Measurements from ENCODE around the gene POLR1C.
"Not testable (repeated sequence)": the region's sequence is repeated elsewhere in the genome, so short reads cannot be mapped to it uniquely, and the experiment has no call there.

The POLR1C gene

DNA sequence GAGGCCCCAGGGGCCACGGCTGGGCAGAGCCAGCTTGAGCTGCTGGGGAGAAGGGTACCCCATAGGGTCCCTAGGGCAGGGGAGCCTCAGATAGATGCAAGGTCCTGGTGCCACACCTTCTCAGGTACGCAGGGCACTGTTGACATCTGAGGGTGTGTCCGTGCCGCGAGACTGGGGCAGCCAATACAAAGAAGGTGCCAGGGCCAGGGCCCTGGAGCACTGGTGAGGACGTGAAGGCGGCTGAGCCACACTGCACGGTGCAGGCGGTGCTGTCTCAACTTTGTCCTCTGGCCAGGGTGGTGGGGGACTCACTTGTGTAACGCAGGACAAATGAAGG lies 6.1 kb upstream of the POLR1C start:
- DNase-seq, result no peak

DNA sequence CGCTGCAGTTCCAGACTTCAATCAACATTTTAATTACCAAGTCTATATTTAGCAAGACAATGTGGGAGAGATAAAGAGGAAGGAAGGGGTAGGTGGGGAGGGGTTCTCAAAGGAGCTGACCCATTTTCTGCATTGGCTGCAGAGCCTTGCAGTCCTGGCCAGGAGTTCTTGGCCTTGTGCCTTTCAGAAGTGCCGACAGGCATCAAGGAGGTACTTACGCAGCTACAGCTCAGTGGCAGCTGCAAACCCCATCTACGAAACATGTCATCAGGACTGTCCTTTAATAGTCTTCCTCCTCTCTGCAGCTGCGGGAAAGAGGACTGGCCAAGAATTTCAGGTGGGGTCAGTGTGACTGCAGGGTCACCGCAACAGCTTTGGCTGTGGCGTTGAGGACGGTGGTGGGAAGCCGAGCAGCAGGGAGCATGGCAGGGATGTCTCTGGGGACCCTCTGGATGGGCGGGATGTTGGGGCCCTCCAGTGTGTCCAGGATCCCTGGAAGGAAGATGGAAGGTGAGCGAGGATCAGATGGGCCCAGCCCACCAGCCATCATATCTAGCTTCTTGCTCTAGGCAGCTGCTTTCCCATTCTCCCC lies 5.0 kb upstream of the POLR1C start:
- DNase-seq, result no peak

DNA sequence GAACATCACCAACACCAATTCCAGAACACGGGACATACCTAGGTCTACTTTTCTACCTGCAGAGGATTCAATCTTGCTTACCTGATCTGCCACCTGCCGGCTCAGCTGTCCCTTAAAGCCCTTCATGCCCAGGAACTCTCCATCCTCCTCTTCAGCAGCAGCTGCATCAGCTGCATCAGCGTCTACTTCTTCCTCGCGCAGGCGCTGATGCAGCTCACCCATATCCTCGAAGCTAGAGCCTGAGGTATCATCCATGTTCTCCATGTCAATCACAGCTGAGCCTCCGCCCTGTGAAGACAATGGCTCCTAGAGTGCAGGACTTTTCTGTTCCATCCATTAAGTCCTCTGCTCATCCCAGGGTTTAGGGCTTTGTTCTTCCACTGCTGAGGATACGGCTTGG lies 1.1 kb upstream of the POLR1C start:
- DNase-seq, result no peak

DNA sequence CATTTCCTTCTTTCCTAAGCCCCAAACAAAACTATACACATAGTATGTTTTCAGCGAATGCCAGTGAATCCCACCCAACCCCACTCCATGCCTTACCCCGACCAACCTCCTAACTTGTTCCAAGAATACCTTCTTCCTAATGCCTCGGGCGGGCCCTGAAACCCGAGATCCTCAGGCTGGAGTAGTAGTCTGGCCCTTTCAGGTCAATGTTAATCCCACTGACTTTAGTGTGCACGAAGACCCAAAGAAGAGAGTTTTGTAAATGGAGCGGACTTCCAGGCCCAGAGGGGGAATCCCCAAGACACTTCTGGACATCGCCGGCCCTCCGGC lies 557 bp upstream of the POLR1C start:
- no peak for DNase-seq

DNA sequence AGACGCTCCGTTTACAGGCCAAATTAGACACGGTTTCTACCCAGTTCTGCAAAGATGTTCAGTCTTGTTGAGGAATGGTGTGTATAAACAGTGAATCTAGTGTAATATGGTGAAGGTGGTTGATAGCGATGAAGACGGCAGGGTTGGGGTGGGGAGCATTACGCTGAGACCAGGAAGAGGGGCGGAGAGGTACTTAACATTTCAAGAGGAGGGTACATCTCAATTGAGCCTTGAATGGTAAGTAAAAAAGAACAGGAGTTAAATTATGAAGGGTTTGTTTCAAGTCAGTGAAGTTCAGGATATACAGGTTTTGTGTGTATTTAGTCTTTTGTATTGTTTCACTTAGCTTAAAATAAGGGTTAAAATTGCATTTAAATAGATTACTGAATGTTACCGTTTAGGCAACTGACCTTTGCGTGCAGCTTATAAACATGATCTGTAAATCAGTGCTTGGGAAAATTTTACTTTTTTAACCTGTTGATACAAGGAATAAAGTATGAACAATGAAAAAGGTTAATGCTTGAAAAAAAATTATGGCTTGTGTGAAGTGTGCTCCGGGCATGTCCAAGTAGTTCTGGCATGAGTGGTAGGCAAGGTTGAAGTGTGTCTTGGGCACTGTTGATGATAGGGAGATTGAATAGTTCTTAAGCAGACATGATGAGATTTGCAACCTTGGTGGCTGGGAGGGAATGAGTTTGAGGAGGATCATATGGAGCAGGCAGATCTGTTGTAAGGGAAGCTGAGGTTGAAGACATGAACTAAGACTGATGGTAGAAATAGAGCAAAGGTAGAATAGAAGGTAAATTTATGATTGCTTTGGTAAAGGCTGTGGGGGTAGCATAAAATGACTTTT lies 842 bp downstream of the POLR1C start:
- DNase-seq, result no peak

DNA sequence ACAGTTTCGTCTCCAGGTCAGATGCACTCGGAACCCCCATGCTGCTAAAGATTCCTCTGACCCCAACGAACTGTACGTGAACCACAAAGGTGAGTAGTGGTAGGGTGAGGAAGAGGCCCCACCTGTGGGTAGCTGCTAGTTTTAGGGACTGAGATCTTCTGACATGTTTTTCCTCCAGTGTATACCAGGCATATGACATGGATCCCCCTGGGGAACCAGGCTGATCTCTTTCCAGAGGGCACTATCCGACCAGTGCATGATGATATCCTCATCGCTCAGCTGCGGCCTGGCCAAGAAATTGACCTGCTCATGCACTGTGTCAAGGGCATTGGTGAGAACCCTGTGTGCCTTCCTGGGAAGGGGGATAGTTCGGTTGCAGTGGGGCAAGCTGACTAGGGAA lies 3.2 kb downstream of the POLR1C start:
- DNase-seq, result no peak

DNA sequence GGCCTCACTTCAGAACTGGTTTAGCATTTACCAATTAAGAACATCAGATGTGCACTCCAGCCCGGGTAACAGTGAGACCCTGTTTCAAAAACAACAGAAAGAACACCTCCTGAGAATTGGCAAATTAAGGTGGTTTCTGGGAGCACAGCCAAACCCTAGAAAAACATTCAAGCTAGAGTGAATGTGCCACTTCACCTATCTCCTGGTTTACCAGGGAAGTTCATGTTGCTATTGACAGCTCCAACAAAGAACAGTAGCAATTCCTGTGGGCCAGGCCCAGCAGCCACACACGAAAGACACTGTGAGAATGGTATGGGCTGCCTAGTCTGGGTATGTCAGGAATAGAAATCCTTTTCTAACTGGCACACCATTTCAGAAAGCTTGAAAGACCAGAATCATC lies 4.9 kb downstream of the POLR1C start:
- no peak for DNase-seq

DNA sequence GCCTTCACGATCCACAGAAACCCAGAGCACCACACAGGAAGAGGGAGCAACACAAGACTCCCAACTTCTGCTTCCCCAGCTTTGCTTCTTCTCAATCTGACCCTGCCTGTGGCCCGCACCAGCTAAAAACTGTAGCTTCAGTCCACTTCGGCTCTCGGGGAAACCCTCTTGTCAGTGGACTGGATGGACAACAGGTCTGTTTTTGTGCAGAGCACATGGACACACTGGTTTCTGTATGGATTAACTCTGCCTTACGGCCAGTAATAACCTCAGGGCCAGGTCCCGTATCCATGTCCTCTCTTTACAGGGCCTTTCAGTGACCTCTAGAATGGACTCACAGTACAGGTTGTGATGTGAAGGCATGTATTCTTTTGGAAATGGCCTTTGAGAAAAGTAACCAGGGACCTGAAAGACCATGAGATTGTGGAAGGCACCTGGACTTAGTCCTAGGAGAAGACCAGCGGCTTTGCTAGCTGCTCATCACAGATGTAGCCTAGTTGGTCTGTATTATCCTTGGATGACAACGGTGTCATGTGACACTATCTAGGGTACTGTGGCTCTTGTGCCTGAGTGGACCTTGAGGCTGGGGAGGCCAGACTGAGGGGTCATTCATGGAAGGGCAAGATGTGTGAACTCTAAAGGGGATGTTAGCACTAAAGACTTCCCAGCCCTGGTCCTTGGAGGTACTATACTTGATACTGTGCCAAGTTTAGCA lies 5.8 kb downstream of the POLR1C start:
- DNase-seq, result no peak

DNA sequence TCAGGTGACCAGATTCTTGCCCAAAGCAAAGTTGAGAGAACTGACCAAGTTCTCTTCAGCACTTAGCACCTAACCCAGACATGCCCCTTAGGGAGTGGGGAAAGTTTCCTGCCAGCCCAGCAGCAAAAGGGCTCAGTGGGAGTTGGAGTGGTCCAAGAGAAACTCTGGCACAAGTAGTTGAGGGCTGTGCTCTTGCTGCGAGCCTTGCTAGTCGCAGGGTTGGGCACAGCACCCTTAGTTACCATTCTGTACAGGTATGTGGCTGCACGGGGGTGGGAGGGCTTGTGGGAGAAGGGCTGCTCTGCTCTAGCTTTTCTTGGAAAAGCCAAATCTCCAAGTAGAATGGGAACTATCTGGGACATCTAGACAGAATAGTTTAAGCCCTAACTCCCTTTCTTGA lies 6.4 kb downstream of the POLR1C start:
- no peak for DNase-seq

DNA sequence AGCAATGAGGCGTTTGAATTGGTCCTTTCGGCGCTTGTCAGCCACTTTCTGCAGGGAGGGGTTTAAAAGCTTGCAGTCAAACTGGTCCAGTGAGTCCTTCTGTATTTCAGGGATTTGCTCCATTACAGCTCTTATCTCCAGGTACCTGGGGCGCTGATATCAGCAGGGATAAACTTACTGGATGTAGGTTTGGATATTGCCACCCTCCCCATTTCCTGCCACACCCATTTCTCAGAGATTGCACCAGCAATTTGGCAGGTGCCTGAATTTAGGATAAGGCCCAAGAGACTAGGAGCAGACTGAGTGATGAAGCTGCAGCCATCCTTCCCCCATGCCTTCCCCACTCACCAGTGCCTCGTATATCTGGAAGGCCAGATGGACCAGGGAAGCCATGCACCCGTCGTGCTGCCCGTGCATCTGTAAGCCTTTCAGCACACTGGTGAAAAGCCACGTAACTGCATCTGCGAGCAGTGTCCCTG lies 7.6 kb downstream of the POLR1C start:
- DNase-seq, result no peak

DNA sequence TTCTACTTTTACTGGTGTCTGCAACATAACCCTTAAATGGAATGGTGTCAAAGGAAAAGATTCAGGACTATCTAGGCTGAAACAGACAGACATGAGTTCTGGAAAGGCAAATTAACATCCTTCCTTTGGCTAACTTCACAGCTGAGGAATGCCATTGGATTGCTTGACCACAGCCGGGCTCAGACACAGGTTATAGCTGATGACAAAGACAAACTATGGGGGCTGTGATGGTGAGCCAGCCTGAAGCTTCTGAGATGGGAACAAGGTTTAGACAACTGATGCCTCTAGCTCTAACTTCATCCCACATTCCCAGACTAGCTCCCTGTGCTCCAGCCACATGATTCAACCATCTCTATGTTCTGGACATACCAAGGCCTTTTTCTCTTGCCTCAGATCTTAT lies 15.3 kb downstream of the POLR1C start:
- DNase-seq, result no peak

DNA sequence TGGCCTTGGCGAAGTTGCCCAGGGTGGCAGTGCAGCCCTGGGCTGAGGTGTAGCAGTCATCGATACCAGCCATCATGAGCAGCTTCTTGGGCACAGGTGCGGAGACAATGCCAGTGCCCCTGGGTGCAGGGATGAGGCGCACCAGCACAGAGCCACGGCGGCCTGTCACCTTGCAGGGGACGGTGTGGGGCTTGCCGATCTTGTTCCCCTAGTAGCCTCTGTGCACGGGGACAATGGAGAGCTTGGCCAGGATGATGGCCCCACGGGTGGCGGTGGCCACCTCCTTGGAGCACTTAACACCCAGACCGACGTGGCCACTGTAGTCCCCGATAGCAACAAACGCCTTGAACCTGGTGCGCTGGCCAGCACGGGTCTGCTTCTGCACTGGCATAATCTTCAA lies 22.1 kb downstream of the POLR1C start:
- not testable (repeated sequence) for DNase-seq

DNA sequence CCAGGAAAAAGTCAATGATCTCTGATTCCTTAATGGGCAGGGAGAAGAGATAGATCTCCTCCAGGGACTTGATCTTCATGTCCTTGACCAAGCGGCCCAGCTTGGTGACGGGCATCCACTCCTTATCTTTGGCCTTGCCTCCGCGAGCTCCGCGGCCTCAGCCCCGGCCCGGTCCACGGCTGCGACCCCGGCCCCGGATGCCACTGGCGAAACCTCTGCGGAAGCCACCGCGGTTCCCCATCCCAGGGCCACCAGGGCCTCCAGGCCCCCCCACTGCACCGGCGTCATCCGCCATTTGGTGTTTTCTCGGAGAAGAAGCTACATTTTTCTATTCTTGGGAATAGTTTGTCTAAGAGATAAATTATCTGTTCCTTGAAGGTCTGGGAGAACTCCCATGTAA lies 22.5 kb downstream of the POLR1C start:
- not testable (repeated sequence) for DNase-seq

DNA sequence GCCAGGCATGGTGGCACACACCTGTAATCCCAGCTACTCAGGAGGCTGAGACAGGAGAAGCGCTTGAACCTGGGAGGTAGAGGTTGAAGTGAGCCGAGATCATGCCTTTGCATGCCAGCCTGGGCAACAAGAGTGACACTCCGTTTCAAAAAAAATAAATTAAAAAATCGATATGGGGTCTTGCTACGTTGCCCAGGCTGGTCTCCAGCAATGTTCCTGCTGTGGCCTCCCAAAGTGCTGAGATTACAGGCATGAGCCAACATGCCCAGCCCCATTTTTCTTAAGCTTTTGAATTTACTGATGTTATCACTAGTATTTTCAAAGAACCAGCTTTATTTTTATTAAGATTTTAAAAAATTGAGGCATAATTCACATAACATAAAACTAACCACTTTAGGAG lies 23.6 kb downstream of the POLR1C start:
- no peak for DNase-seq

DNA sequence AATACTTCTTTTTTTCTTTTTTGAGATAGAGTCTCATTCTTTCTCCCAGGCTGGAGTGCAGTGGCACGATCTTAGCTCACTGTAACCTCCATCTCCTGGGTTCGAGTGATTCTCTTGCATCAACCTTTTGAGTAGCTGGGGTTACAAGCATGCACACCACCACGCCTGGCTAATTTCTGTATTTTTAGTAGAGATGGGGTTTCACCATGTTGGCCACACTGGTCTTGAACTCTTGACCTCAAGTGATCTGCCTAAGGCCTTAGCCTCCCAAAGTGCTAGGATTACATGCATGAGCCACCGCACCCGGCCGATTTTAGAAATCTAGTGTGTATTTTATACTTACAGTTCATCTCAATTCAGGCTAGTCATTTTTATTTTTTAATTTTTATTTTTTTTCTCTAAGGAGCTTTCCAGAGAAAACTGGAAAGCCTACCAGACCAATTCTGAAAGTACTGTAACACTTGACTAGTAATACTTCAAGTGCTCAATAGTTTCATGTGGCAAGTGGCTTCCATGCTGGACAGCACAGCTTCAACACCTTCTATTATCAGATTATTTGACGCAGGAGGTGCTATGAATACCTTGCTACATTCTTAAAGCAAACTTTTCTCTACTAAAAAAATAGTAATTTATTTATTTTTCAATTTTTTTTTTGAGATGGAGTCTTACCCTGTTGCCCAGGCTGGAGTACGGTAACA lies 25.0 kb downstream of the POLR1C start:
- no peak for DNase-seq

DNA sequence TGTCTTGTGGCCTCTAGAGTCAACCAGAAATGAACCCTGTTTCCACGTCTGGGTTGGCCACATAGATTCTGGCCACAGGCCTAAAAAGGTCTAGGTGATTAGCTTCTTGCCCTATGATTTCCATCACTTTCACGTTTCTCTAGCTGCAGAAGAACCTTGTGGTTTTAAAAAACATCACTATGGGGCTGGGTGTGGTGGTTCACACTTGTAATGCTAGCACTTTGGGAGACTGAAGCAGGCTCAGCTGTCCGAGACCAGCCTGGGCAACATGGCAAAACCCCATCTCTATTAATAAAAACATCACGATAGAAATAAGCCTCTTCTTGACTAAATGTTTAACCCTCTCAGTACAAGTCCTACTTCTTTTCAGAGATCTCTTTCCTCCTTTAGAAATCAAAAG lies 27.6 kb downstream of the POLR1C start:
- no peak for DNase-seq

DNA sequence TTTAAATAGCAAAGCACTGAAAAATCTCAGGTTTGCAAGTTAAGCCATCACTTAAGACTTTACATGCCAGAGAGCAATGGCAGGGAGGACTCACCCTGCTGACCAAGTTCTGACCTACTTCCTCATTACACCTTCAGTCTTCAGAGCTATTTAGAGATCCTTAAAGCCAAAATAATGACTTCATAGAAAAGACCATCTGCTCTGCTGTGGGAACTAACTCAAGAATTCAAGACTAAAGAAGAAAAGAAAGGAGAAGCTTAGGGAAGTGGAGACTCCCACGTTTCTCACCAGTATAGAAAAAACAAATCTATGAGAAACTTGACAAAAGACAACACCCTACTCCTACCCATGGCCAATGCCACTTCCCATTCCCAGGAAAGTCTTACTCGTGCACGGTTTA lies 30.3 kb downstream of the POLR1C start:
- no peak for DNase-seq

DNA sequence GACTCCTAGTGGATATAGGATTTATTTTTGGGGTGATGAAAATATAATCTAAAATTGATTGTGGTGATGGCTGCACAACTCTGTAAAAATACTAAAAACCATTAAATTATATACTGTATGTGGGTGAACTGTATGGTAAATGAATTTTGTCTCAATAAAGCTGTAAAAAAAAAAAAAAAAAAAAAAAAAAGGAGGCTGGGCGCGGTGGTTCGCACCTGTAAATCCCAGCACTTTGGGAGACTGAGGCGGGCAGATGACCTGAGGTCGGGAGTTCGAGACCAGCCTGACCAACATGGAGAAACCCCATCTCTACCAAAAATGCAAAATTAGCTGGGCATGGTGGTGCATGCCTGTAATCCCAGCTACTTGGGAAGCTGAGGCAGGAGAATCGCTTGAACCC lies 40.7 kb downstream of the POLR1C start:
- DNase-seq, result not testable (repeated sequence)

DNA sequence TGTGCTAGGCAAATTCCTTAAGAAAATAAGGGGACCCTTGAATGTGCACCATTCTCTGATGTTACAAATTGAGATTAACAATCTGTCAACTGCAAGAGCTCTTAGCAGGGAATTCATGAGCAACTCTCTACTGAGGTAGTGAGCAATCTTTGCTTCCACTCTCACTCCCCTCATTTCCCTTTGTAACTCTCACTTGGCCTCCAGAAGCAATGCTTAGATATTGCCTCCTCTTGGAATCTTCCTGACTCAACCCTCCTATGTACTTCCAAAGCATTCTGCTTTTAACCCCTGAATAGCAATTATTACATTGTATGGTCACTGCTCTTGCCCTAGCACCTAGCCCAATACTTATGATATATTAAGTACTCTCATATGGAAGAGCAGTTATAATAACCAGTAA lies 42.4 kb downstream of the POLR1C start:
- no peak for DNase-seq

DNA sequence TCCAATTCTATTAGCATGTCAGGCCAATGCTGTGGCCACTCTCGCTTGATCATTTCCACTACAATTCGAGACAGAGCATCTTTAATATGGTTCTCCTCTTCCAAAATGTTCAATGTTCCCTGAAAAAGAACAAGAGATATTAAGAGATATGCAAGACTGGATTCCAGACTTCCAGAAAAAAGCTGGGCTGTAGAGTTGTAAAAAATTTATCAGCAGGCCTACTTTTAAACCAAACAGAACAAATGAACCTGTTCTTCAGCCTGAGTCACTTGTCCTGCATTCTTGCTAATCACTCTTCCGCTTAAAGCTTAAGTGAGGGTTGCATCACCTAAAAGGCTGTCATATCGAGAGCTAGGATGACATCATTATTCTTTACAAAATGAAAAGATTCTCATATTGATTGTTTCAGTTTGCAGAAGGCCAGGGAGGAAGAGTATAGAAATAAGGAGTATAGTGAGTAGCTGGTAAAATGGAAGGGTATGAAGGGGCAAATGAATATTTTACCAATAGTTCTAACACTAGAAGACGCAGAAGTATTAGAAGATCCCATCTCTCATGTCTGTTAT lies 54.1 kb downstream of the POLR1C start:
- no peak for DNase-seq
